ENCODE results near the gene PDK2. TPM values are rescaled to one million over a fixed set of nuclear protein-coding genes. Genes with fewer than 3 reads are reported as not detected.

The PDK2 gene
- total RNA-seq, 1 donor from 2014 or later: 44.9 TPM

- TF ChIP-seq, protein P1, sequence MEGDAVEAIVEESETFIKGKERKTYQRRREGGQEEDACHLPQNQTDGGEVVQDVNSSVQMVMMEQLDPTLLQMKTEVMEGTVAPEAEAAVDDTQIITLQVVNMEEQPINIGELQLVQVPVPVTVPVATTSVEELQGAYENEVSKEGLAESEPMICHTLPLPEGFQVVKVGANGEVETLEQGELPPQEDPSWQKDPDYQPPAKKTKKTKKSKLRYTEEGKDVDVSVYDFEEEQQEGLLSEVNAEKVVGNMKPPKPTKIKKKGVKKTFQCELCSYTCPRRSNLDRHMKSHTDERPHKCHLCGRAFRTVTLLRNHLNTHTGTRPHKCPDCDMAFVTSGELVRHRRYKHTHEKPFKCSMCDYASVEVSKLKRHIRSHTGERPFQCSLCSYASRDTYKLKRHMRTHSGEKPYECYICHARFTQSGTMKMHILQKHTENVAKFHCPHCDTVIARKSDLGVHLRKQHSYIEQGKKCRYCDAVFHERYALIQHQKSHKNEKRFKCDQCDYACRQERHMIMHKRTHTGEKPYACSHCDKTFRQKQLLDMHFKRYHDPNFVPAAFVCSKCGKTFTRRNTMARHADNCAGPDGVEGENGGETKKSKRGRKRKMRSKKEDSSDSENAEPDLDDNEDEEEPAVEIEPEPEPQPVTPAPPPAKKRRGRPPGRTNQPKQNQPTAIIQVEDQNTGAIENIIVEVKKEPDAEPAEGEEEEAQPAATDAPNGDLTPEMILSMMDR (conservative IDR thresholded peaks at IDR 0.05): peak; percentile 73
- peaks cover 26% of the 10 kb centered on the region for H3K27me3 Mint-ChIP-seq
- H3K36me3 Mint-ChIP-seq: no peaks in the 10 kb centered on the region
- no peaks in the 10 kb centered on the region for H3K9me3 Mint-ChIP-seq
- H3K27ac Mint-ChIP-seq: peak overlapping the region; percentile 24
- DNase-seq (ENCODE audit: extremely low spot score, unreplicated experiment): no peak
- H3K4me1 Mint-ChIP-seq (ENCODE audit: unreplicated experiment): peaks cover 14% of the 10 kb centered on the region
- peak overlapping the region; percentile 24 for H3K4me3 Mint-ChIP-seq
Measured at GRCh38 chr17:50114849-50115357, 19.8 kb downstream of the PDK2 start.

DNA sequence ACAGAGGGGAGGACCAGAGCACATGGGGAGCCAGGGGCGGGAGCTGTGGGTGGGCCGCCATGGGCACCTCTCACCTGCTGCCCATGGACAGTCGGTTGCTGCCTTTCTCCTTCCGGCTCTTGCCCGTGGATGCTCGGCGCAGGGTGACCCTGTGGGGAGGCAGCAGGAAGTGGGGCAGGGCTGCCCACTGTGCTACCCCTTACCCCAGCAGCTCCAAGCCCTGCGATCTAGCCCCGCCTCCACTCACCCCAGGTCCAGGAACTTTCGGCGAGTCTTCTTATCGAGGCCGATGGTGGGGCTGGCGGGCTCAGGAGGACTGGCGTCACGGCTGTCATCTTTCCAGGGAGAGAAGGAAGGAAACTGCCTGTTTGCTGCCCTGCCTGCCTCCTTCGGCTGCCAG is 20.6 kb downstream of the PDK2 start:
- Mint-ChIP-seq H3K4me1 (ENCODE audit: unreplicated experiment) (peaks cover 14% of the 10 kb centered on the region), H3K4me3 (no peak overlapping the region), H3K27ac (no peak overlapping the region), H3K9me3 (no peaks in the 10 kb centered on the region), H3K27me3 (peaks cover 34% of the 10 kb centered on the region), H3K36me3 (no peaks in the 10 kb centered on the region)
- DNase-seq (ENCODE audit: extremely low spot score, unreplicated experiment): no peak
- TF ChIP-seq, protein P1 (conservative IDR thresholded peaks at IDR 0.05): no peak

DNA sequence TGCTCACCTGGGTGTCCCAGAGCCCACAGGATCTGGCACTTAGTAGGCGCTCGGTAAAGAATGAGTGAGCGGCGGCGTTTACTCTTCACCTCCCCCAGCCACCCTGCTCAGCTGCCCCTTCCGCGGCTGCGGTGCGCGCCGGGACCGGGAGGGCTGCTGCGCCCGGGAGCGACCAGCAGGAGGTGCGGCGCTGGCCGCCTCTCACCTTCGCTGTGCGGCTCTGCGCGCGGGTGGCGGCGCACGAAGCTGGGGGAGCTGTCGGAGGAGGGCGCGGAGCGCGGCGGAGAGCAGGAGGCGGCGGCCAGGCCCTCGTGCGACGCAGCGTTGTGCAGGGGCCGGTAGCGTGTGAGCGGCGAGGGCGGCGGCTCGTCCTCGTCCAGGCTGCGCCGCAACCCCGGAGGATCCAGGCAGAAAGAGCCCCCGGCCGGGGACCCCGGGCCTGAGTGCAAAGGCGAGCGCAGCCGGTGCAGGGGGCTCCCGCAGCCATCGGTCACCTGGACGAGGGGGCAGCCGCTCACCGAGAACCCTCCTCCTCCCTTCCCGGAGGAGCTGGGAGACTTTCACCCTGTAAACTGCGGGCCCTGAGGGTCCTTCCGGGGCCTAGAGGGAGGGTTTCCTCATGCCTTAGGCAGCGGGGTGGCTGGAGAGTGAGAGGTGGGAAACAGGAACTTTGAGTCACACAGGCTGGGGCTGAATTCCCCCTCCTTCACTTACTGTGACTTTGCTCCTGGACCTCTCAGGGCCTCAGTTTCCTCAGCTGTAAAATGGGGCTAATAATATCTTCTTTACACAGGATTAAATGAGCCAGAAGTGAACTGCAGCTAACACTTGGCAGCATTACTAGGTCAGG is 22.3 kb downstream of the PDK2 start:
- H3K4me1 Mint-ChIP-seq (ENCODE audit: unreplicated experiment): peaks cover 14% of the 10 kb centered on the region
- peaks cover 42% of the 10 kb centered on the region for H3K27me3 Mint-ChIP-seq
- no peaks in the 10 kb centered on the region for H3K9me3 Mint-ChIP-seq
- H3K36me3 Mint-ChIP-seq: no peaks in the 10 kb centered on the region
- peak overlapping the region; percentile 34 for H3K4me3 Mint-ChIP-seq
- H3K27ac Mint-ChIP-seq: peak overlapping the region; percentile 29
- no peak for DNase-seq (ENCODE audit: extremely low spot score, unreplicated experiment)
- TF ChIP-seq, protein P1 (conservative IDR thresholded peaks at IDR 0.05): peak; percentile 79

GRCh38 chr17:50118076-50118827 is 23.1 kb downstream of the PDK2 start:
- Mint-ChIP-seq H3K9me3 (no peaks in the 10 kb centered on the region), H3K27me3 (peaks cover 43% of the 10 kb centered on the region), H3K27ac (no peak overlapping the region), H3K36me3 (no peaks in the 10 kb centered on the region), H3K4me1 (ENCODE audit: unreplicated experiment) (peaks cover 14% of the 10 kb centered on the region), H3K4me3 (peak overlapping the region; percentile 20)
- TF ChIP-seq, protein P1 (conservative IDR thresholded peaks at IDR 0.05): no peak
- DNase-seq (ENCODE audit: extremely low spot score, unreplicated experiment): no peak

DNA sequence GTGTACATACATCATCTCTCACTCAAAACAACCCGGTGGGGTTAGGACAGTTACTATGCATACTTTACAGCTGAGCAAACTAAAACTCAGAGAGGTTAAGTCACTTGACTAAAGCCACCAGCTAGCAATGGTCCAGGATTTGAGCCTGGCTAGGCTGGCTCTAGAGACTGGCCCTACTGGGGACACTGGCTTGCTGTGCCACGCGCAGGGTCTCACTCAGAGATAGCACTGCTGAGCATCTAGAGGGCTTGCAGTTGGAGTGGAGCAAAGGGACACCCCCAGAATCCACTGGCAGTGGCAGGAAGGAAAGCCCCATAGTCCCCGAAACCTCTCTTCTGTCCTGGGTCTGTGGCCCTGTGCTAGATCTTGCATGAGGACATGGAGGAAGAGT is 23.7 kb downstream of the PDK2 start:
- H3K9me3 Mint-ChIP-seq: no peaks in the 10 kb centered on the region
- no peaks in the 10 kb centered on the region for H3K36me3 Mint-ChIP-seq
- no peak for DNase-seq (ENCODE audit: extremely low spot score, unreplicated experiment)
- TF ChIP-seq, protein P1 (conservative IDR thresholded peaks at IDR 0.05): no peak
- peak overlapping the region; percentile 20 for H3K4me3 Mint-ChIP-seq
- peaks cover 17% of the 10 kb centered on the region for H3K4me1 Mint-ChIP-seq (ENCODE audit: unreplicated experiment)
- H3K27me3 Mint-ChIP-seq: peaks cover 43% of the 10 kb centered on the region
- no peak overlapping the region for H3K27ac Mint-ChIP-seq

All from type B pancreatic cell (in vitro differentiated cells).